ENCODE measurements around the gene ZMIZ1.

DNA sequence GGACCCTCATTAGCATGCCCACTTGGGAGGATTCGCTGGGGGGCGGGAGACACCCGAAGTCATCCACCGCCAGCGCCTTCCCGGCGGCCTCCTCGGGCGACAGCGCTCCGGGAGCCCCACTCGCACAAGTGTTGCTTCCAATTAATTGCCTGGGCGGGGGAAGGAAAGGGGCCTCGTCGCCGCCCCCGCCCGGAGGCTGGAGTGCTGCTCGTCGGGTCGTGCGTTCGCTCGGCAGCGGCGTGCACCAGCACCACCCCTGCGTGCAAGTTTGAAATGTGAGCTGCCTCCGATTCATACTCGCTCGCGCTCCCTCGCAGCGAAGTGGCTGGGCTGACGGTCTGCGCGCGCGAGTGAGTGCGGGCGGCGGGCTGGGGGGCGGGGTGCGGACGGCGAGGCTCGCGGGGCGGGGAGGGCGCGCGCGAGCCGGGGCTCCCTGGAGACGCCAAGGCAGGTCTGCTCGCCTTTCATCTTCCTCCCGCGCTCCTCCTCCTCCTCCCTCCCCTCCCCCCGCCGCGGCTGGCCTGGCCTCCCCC lies 173.9 kb downstream of the ZMIZ1 start:
- TF ChIP-seq SP1 (IDR thresholded peaks at IDR 0.05; ENCODE audit: low read depth) (no peak), ZFX (IDR thresholded peaks at IDR 0.05) (no peak), EZH2phosphoT487 (IDR thresholded peaks at IDR 0.05; ENCODE audit: borderline replicate concordance) (no peak), ZNF274 (IDR thresholded peaks at IDR 0.05; ENCODE audit: low read depth, low read length) (no peak)
- TF ChIP-seq, protein P1, sequence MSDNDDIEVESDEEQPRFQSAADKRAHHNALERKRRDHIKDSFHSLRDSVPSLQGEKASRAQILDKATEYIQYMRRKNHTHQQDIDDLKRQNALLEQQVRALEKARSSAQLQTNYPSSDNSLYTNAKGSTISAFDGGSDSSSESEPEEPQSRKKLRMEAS (IDR thresholded peaks at IDR 0.05) = no peak
